NCI-H446 treated with DMSO at 0.1 percent for 48 hours (cell line): ENCODE results near the gene PKHD1.

Source experiments
- DNase-seq: peaks from one replicate; lab custom pipeline; 2025; lab: John Stamatoyannopoulos, UW

Gene PKHD1

GRCh38 chr6:52045481-52045880, 41.9 kb downstream of the PKHD1 start:
- no peak for DNase-seq

- no peak for DNase-seq
Observed at GRCh38 chr6:52045033-52045432, 42.4 kb downstream of the PKHD1 start.

- DNase-seq = no peak
Observed at GRCh38 chr6:52042141-52042885, 45.1 kb downstream of the PKHD1 start.

- no peak for DNase-seq
Observed at GRCh38 chr6:52041134-52041533, 46.3 kb downstream of the PKHD1 start.

- DNase-seq = no peak
Observed at GRCh38 chr6:52027699-52028098, 59.7 kb downstream of the PKHD1 start.

- no peak for DNase-seq
Observed at GRCh38 chr6:52024451-52025068, 62.9 kb downstream of the PKHD1 start.

- DNase-seq = no peak
Observed at GRCh38 chr6:52022675-52023074, 64.7 kb downstream of the PKHD1 start.

GRCh38 chr6:52020945-52021570, 66.4 kb downstream of the PKHD1 start:
- DNase-seq = no peak

- no peak for DNase-seq
Observed at GRCh38 chr6:52019881-52020280, 67.5 kb downstream of the PKHD1 start.

GRCh38 chr6:52019092-52019491, 68.3 kb downstream of the PKHD1 start:
- no peak for DNase-seq

GRCh38 chr6:52016915-52017748, 70.3 kb downstream of the PKHD1 start:
- DNase-seq = no peak

GRCh38 chr6:52015953-52016352, 71.5 kb downstream of the PKHD1 start:
- no peak for DNase-seq

- no peak for DNase-seq
Observed at GRCh38 chr6:52014391-52014790, 73.0 kb downstream of the PKHD1 start.

- DNase-seq = no peak
Observed at GRCh38 chr6:52013035-52013434, 74.4 kb downstream of the PKHD1 start.

- no peak for DNase-seq
Observed at GRCh38 chr6:52012582-52012981, 74.8 kb downstream of the PKHD1 start.

GRCh38 chr6:52010806-52011205, 76.6 kb downstream of the PKHD1 start:
- no peak for DNase-seq

GRCh38 chr6:52010145-52010544, 77.3 kb downstream of the PKHD1 start:
- DNase-seq = no peak

- DNase-seq = no peak
Observed at GRCh38 chr6:52009466-52010140, 77.8 kb downstream of the PKHD1 start.

- no peak for DNase-seq
Observed at GRCh38 chr6:52000064-52000463, 87.3 kb downstream of the PKHD1 start.

GRCh38 chr6:51996296-51996947, 91.0 kb downstream of the PKHD1 start:
- DNase-seq = no peak

- DNase-seq = no peak
Observed at GRCh38 chr6:51995214-51995755, 92.1 kb downstream of the PKHD1 start.
